Measurements from ENCODE around the gene GFRA4.

Gene GFRA4

GRCh38 chr20:3611901-3612300 is 51.3 kb downstream of the GFRA4 start:
- no peak for TF ChIP-seq CTCF (IDR thresholded peaks at IDR 0.05; ENCODE audit: low read depth, low read length)
- no peak for DNase-seq (ENCODE audit: extremely low read depth, low read depth)

All from AG09319 (cell line).